Epithelial cell of esophagus (primary cell): ENCODE results near the gene DAAM2.

ENCODE experiments used
- DNase-seq: peaks from one replicate; pipeline ENCODE4 v3.0.0; 2010; ENCODE audit warnings: low read depth
- H3K4me3 ChIP-seq: 2 replicates; pipeline ENCODE4 v1.5.1; 2011; ENCODE audit warnings: mild to moderate bottlenecking, low read length, control low read depth
- TF ChIP-seq, protein P1 (sequence below): IDR thresholded peaks from 2 replicates; pipeline ENCODE4 v1.5.1; 2011; ENCODE audit warnings: low read depth, mild to moderate bottlenecking, low read length, control low read depth, inconsistent platforms; ENCODE audit not compliant: insufficient read depth; ENCODE audit errors: missing control alignments

The DAAM2 gene

DNA sequence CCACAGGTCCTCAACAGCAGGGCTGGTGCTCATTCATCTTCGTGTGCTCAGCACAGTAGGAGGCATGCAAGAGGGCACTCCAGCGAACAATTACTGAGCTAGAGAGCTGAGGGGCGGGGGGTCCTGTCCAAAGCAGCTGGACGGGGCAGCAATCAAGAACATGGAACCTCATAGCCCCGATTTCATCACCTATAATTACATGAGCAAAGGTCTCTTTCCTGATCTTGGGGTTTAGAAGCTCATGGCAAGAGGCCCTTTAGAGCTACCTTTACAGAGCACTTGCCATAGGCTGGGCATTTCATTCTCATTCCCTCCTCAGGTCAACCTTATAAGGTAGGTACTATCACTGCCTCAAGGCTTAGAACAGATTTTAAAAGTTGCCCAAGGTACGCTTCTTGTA, 131.7 kb downstream of the DAAM2 start:
- no peak overlapping the region for H3K4me3 ChIP-seq
- DNase-seq = no peak
- TF ChIP-seq, protein P1, sequence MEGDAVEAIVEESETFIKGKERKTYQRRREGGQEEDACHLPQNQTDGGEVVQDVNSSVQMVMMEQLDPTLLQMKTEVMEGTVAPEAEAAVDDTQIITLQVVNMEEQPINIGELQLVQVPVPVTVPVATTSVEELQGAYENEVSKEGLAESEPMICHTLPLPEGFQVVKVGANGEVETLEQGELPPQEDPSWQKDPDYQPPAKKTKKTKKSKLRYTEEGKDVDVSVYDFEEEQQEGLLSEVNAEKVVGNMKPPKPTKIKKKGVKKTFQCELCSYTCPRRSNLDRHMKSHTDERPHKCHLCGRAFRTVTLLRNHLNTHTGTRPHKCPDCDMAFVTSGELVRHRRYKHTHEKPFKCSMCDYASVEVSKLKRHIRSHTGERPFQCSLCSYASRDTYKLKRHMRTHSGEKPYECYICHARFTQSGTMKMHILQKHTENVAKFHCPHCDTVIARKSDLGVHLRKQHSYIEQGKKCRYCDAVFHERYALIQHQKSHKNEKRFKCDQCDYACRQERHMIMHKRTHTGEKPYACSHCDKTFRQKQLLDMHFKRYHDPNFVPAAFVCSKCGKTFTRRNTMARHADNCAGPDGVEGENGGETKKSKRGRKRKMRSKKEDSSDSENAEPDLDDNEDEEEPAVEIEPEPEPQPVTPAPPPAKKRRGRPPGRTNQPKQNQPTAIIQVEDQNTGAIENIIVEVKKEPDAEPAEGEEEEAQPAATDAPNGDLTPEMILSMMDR = no peak

DNA sequence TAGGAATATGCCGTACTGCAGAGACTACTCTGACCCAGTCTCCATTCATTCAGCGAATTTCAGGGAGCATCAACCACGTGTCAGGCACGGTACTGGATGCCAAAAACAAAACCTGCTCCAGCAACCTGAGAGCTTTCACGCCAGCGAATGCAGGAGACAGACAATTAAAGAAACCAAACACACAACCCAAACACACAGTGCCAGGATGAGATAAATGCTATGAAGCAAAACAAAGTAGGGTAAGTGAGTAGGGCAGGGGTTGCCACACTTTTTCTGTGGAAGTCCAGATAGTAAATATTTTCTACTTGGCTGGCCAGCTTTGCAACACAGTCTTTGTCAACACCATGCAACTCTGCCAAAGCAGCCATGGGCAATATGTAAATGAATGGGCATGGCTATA, 132.1 kb downstream of the DAAM2 start:
- TF ChIP-seq, protein P1 = no peak
- no peak for DNase-seq
- no peak overlapping the region for H3K4me3 ChIP-seq

DNA sequence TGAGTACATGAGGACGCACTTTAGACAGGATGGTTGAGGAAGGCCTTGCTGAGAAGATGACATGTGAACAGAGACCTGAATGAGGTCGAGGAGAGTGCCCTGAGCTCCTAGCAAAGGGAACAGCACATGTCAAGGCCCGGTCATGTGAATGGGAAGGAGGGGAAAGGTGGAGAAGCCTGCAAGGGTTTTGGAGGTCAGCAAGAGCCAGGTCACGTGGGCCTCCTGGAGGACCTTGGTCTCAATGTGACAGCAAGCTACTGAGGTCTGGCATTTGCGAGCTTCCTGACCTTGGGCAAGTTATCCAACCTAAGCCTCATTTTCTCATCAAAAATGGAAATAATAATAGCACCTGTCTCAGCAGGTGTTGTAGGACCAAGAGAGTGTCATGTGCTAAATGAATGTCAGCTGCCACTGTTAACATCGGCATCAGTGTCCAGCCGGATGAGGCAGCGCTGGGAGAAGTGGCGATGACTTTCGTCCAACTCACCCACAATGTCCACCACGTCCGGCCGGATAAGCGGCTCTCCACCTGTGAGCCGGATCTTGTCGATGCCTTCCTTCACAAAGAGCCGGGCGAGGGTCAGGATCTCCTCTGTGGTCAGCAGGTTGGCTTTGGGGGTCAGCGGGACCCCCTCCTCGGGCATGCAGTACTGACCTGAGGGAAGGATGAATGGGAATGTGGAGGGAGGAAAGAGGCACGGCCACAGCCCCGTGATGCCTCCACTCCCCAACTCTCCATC, 133.2 kb downstream of the DAAM2 start:
- TF ChIP-seq, protein P1 = no peak
- H3K4me3 ChIP-seq = no peak overlapping the region
- no peak for DNase-seq

DNA sequence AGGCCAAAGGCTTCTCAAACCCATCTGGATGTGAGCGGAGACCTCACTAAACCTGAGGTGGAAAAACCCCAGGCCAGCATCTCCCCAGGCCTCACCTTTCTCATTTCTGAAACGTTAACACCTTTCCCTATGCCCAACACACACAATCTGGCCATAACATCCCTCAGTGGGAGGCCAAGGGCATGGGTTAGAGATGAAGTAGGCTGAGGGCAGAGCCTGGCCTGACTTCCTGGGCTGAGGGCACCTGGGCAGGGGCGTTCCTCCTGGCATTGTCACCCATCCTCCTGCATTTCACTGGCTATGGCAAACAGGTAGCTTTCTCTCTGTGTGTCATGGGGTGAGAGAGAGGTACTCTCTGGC, 133.7 kb downstream of the DAAM2 start:
- DNase-seq = no peak
- TF ChIP-seq, protein P1 = no peak
- H3K4me3 ChIP-seq = no peak overlapping the region

DNA sequence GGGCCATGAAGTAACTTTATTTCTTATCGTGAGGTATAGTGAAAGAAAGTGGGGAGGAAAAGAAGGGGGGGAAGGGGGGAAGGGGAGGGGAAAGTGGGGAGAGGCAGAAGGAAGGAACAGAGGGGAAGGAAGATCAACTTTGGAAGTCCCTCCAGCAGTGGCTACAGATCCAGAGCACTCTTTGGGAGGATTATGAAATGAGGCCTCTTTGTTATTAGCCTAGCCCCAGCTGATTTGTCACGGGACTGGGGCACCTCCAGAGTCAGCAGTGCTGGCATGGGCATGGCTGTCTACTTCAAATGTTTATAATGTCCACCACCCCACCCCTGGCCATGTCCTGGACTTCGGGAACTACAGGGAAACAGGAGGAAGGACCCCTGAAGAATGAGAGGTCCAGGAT, 134.5 kb downstream of the DAAM2 start:
- TF ChIP-seq, protein P1 = no peak

DNA sequence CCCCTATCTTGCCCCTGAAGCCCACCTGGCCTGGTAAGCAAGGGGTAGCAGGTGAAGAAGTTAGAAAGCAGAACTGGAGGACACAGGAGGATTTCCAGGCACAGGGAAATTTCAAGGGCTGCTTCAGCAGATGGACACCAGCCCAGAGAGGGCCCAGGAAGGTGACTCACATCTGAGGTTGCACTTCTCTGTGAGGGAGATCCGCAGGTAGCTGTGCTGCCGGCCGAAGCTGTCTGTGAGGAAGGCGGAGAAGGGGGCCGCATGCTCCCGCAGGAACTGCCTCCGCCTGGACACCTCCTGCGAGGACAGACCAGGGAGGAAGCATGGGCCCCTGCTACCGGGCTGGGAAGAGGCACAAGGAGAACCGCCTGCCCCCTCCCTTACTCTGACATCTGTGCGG, 135.0 kb downstream of the DAAM2 start:
- no peak overlapping the region for H3K4me3 ChIP-seq
- DNase-seq = peak; percentile 20
- TF ChIP-seq, protein P1 = no peak

More for the DNA sequence above, 134.5 kb downstream of the DAAM2 start:
- no peak for DNase-seq
- no peak overlapping the region for H3K4me3 ChIP-seq
